GM12878 (cell line): ENCODE results near the gene RSPH1. TPM values are rescaled to one million over a fixed set of nuclear protein-coding genes. Genes with fewer than 3 reads are reported as not detected.
A peak's percentile ranks its signal among the peaks of the same experiment; 100 is the strongest.

Experiments used
- CEBPB ChIP-seq, 2 experiments: fragments of 150-350 bp in 1 of 2; IDR thresholded peaks; 2 replicates each; pipeline ENCODE4 v1.6.1; 2012 to 2014; ENCODE audit warnings: low read depth in 2 of 2, low read length in 2 of 2, borderline replicate concordance in 1 of 2, inconsistent platforms in 1 of 2
- EP300 ChIP-seq, 2 experiments: fragments of 150-350 bp in 1 of 2; IDR thresholded peaks; 2 replicates each; pipeline ENCODE4 v1.6.1; 2011 to 2012; ENCODE audit warnings: low read depth in 2 of 2, low read length in 2 of 2, borderline replicate concordance in 1 of 2, improper control_type of control experiment in 1 of 2, inconsistent platforms in 1 of 2; ENCODE audit not compliant: control insufficient read depth in 1 of 2
- HCFC1 ChIP-seq: fragments of 150-350 bp; IDR thresholded peaks from 2 replicates; pipeline ENCODE4 v1.6.1; 2014; ENCODE audit warnings: low read length
- IKZF1 ChIP-seq: fragments of 450-650 bp; conservative IDR thresholded peaks from 2 replicates; pipeline ENCODE4 v1.6.1; 2017; ENCODE audit warnings: antibody characterized with exemption, mild to moderate bottlenecking
- MEF2B ChIP-seq: fragments of 450-650 bp; IDR thresholded peaks from 2 replicates; pipeline ENCODE4 v1.6.1; 2018; ENCODE audit warnings: mild to moderate bottlenecking, moderate library complexity; ENCODE audit not compliant: partially characterized antibody, poor library complexity, severe bottlenecking
- MXI1 ChIP-seq: fragments of 150-350 bp; IDR thresholded peaks from 2 replicates; pipeline ENCODE4 v1.6.1; 2011; ENCODE audit warnings: low read depth, mild to moderate bottlenecking, inconsistent platforms, low read length, improper control_type of control experiment
- NFIC ChIP-seq: IDR thresholded peaks from 2 replicates; pipeline ENCODE4 v1.6.1; 2012; ENCODE audit warnings: low read depth, mild to moderate bottlenecking, inconsistent platforms, low read length, moderate library complexity
- NFXL1 ChIP-seq: fragments of 450-650 bp; IDR thresholded peaks from 2 replicates; pipeline ENCODE4 v1.6.1; 2017; ENCODE audit warnings: antibody characterized with exemption, mild to moderate bottlenecking, borderline replicate concordance
- NR2C2 ChIP-seq: IDR thresholded peaks from 2 replicates; pipeline ENCODE4 v1.6.1; 2011; ENCODE audit warnings: borderline replicate concordance, low read depth; ENCODE audit not compliant: control insufficient read depth, insufficient read length
- NRF1 ChIP-seq: conservative IDR thresholded peaks from 2 replicates; pipeline ENCODE4 v1.6.1; 2011; ENCODE audit warnings: mild to moderate bottlenecking, low read depth, low read length, improper control_type of control experiment
- SIN3A ChIP-seq: IDR thresholded peaks from 2 replicates; pipeline ENCODE4 v1.6.1; 2012; ENCODE audit warnings: low read depth, low read length, improper control_type of control experiment
- SIX5 ChIP-seq: IDR thresholded peaks from 2 replicates; pipeline ENCODE4 v1.6.1; 2011; ENCODE audit warnings: mild to moderate bottlenecking, low read depth, low read length, moderate library complexity; ENCODE audit not compliant: severe bottlenecking
- SMAD5 ChIP-seq: IDR thresholded peaks from 2 replicates; pipeline ENCODE4 v1.6.1; 2016; ENCODE audit warnings: antibody characterized with exemption, low read depth
- SUPT20H ChIP-seq: IDR thresholded peaks from 2 replicates; pipeline ENCODE4 v1.6.1; 2011; ENCODE audit warnings: low read depth, mild to moderate bottlenecking, low read length, moderate library complexity, borderline replicate concordance; ENCODE audit not compliant: control insufficient read depth
- TARDBP ChIP-seq: IDR thresholded peaks from 2 replicates; pipeline ENCODE4 v1.6.1; 2016; ENCODE audit warnings: borderline replicate concordance
- TBL1XR1 ChIP-seq: IDR thresholded peaks from 2 replicates; pipeline ENCODE4 v1.6.1; 2012; ENCODE audit warnings: low read depth, low read length, improper control_type of control experiment
- ZNF622 ChIP-seq: fragments of 450-650 bp; IDR thresholded peaks from 2 replicates; pipeline ENCODE4 v1.6.1; 2017; ENCODE audit warnings: mild to moderate bottlenecking, inconsistent platforms
- ZSCAN29 ChIP-seq: fragments of 450-650 bp; IDR thresholded peaks from 2 replicates; pipeline ENCODE4 v1.6.1; 2017; ENCODE audit warnings: mild to moderate bottlenecking, moderate library complexity
- polyA plus RNA-seq, 11 experiments: library from polyadenylated mRNA; depleted of rRNA in 4 of 11; unstranded in 6 of 11; stranded (reverse) in 5 of 11; fragments of >200 nt; fragmentation: Nextera tagmentation in 4 of 11; fragmentation: Illumina TruSeq in 1 of 11; extraction: Ambion mirVana in 4 of 11; extraction: Trizol in 1 of 11; gene quantifications; 1 replicate in 1 of 11; 2 replicates in 10 of 11; pipeline versions ENCODE4 v1.2.1 to v1.2.3, GENCODE V29; 2011 to 2016; ENCODE audit warnings: inconsistent platforms in 2 of 11, missing spikeins in 2 of 11, low read depth in 1 of 11
- total RNA-seq, 4 experiments: library from RNA; depleted of rRNA in 3 of 4; stranded (reverse); fragments of >200 nt in 3 of 4; fragmentation: Illumina TruSeq in 1 of 4; extraction: Trizol in 1 of 4; gene quantifications; 2 replicates each; pipeline versions ENCODE4 v1.2.1 to v1.2.3, GENCODE V29; 2013 to 2021
- TF ChIP-seq, protein P1 (sequence below): IDR thresholded peaks from 2 replicates; pipeline ENCODE4 v1.6.1; 2012; ENCODE audit warnings: low read depth, low read length, improper control_type of control experiment
- TF ChIP-seq, protein P2 (sequence below): fragments of 450-650 bp; IDR thresholded peaks from 2 replicates; pipeline ENCODE4 v1.6.1; 2017; ENCODE audit warnings: mild to moderate bottlenecking, moderate library complexity
- TF ChIP-seq, protein P3 (sequence below): IDR thresholded peaks from 2 replicates; pipeline ENCODE4 v1.6.1; 2011; ENCODE audit warnings: low read depth, mild to moderate bottlenecking, low read length, moderate library complexity, borderline replicate concordance; ENCODE audit errors: extremely low read depth

Gene RSPH1
- total and polyA plus RNA-seq, 10 of the 15 experiments (the other 5 are each of a cell fraction or from before 2014, with no cell fraction given) = 0.11 to 1.4 (median 0.38) TPM

- TF ChIP-seq NRF1 (no peak), NFIC (no peak), MXI1 (peak; percentile 77), NFXL1 (no peak), TBL1XR1 (peak; percentile 48; the same call in 1 of the 2 replicates), SUPT20H (no peak), SMAD5 (no peak), IKZF1 (peak; percentile 88), ZSCAN29 (no peak), MEF2B (peak; percentile 88), NR2C2 (no peak), EP300 (IDR thresholded peaks at IDR 0.05; ENCODE audit: borderline replicate concordance in 1 of 2, control insufficient read depth in 1 of 2, low read depth in 2 of 2, low read length in 2 of 2) (peak; percentile 98 to 99), HCFC1 (no peak), SIN3A (no peak), CEBPB (IDR thresholded peaks at IDR 0.05; ENCODE audit: borderline replicate concordance in 1 of 2, low read depth in 2 of 2, low read length in 2 of 2) (no peak), TARDBP (peak; percentile 42; the same call in 1 of the 2 replicates), SIX5 (no peak), ZNF622 (no peak)
- TF ChIP-seq, protein P1, sequence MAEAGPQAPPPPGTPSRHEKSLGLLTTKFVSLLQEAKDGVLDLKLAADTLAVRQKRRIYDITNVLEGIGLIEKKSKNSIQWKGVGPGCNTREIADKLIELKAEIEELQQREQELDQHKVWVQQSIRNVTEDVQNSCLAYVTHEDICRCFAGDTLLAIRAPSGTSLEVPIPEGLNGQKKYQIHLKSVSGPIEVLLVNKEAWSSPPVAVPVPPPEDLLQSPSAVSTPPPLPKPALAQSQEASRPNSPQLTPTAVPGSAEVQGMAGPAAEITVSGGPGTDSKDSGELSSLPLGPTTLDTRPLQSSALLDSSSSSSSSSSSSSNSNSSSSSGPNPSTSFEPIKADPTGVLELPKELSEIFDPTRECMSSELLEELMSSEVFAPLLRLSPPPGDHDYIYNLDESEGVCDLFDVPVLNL = no peak
- TF ChIP-seq, protein P2, sequence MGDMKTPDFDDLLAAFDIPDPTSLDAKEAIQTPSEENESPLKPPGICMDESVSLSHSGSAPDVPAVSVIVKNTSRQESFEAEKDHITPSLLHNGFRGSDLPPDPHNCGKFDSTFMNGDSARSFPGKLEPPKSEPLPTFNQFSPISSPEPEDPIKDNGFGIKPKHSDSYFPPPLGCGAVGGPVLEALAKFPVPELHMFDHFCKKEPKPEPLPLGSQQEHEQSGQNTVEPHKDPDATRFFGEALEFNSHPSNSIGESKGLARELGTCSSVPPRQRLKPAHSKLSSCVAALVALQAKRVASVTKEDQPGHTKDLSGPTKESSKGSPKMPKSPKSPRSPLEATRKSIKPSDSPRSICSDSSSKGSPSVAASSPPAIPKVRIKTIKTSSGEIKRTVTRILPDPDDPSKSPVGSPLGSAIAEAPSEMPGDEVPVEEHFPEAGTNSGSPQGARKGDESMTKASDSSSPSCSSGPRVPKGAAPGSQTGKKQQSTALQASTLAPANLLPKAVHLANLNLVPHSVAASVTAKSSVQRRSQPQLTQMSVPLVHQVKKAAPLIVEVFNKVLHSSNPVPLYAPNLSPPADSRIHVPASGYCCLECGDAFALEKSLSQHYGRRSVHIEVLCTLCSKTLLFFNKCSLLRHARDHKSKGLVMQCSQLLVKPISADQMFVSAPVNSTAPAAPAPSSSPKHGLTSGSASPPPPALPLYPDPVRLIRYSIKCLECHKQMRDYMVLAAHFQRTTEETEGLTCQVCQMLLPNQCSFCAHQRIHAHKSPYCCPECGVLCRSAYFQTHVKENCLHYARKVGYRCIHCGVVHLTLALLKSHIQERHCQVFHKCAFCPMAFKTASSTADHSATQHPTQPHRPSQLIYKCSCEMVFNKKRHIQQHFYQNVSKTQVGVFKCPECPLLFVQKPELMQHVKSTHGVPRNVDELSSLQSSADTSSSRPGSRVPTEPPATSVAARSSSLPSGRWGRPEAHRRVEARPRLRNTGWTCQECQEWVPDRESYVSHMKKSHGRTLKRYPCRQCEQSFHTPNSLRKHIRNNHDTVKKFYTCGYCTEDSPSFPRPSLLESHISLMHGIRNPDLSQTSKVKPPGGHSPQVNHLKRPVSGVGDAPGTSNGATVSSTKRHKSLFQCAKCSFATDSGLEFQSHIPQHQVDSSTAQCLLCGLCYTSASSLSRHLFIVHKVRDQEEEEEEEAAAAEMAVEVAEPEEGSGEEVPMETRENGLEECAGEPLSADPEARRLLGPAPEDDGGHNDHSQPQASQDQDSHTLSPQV = peak; percentile 87
- TF ChIP-seq, protein P3, sequence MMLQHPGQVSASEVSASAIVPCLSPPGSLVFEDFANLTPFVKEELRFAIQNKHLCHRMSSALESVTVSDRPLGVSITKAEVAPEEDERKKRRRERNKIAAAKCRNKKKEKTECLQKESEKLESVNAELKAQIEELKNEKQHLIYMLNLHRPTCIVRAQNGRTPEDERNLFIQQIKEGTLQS = no peak
Measured at GRCh38 chr21:42534421-42535378, 38.7 kb upstream of the RSPH1 start (continued).
